ENCODE results near the gene ANK3.

DNA sequence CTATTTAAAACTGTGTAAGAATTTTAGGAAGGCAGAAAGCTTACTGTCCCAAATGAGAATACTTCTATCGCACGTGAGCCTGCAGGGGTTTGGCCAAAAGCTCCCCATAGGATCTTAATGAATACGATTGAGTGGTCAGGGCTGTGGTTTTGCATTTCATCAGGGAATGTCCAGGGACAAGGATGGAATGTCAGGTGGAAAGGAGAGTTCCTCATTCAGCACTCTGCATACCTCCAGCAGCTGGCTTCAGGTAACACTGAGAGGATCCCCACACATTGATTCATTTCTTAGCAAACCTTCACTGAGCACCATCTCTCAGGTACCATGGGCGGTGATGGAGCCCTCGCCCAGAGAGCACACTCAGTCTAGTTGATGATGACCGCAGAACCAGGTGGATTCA, 27.2 kb downstream of the ANK3 start:
- TF ChIP-seq, protein P1, sequence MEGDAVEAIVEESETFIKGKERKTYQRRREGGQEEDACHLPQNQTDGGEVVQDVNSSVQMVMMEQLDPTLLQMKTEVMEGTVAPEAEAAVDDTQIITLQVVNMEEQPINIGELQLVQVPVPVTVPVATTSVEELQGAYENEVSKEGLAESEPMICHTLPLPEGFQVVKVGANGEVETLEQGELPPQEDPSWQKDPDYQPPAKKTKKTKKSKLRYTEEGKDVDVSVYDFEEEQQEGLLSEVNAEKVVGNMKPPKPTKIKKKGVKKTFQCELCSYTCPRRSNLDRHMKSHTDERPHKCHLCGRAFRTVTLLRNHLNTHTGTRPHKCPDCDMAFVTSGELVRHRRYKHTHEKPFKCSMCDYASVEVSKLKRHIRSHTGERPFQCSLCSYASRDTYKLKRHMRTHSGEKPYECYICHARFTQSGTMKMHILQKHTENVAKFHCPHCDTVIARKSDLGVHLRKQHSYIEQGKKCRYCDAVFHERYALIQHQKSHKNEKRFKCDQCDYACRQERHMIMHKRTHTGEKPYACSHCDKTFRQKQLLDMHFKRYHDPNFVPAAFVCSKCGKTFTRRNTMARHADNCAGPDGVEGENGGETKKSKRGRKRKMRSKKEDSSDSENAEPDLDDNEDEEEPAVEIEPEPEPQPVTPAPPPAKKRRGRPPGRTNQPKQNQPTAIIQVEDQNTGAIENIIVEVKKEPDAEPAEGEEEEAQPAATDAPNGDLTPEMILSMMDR (conservative IDR thresholded peaks at IDR 0.05), result no peak
- no peak for TF ChIP-seq EZH2 (IDR thresholded peaks at IDR 0.05; ENCODE audit: low read depth)
